GM19397 (cell line): ENCODE data around the gene CAMK1.
"Not testable (repeated sequence)": the region's sequence is repeated elsewhere in the genome, so short reads cannot be mapped to it uniquely, and the experiment has no call there.

Source experiments
- ATAC-seq: cut with Tn5 transposase; IDR thresholded peaks from one replicate; pipeline ENCODE4 v1.9.1; 2021; ENCODE audit warnings: mild to moderate bottlenecking, moderate library complexity; ENCODE audit not compliant: unreplicated experiment

CAMK1 gene

GRCh38 chr3:9776896-9777693, 7.3 kb upstream of the CAMK1 start:
- no peak for ATAC-seq

- not testable (repeated sequence) for ATAC-seq
Observed at GRCh38 chr3:9771007-9771406, 1.3 kb upstream of the CAMK1 start.

GRCh38 chr3:9770276-9770812, 597 bp upstream of the CAMK1 start:
- no peak for ATAC-seq

- no peak for ATAC-seq
Observed at GRCh38 chr3:9769012-9769411, 735 bp downstream of the CAMK1 start.

- no peak for ATAC-seq
Observed at GRCh38 chr3:9768141-9768775, 1.5 kb downstream of the CAMK1 start.

GRCh38 chr3:9767418-9767817, 2.3 kb downstream of the CAMK1 start:
- no peak for ATAC-seq

- ATAC-seq = no peak
Observed at GRCh38 chr3:9765865-9766264, 3.9 kb downstream of the CAMK1 start.

- no peak for ATAC-seq
Observed at GRCh38 chr3:9762871-9763270, 6.9 kb downstream of the CAMK1 start.

GRCh38 chr3:9761919-9762318, 7.8 kb downstream of the CAMK1 start:
- ATAC-seq = no peak

GRCh38 chr3:9760779-9761505, 8.8 kb downstream of the CAMK1 start:
- ATAC-seq = no peak

GRCh38 chr3:9757427-9757826, 12.3 kb downstream of the CAMK1 start:
- no peak for ATAC-seq

GRCh38 chr3:9754678-9755077, 15.1 kb downstream of the CAMK1 start:
- no peak for ATAC-seq

- no peak for ATAC-seq
Observed at GRCh38 chr3:9750556-9751411, 19.0 kb downstream of the CAMK1 start.

- peak; percentile 85 for ATAC-seq
Observed at GRCh38 chr3:9749645-9750555, 19.8 kb downstream of the CAMK1 start, which contains the start of gene OGG1. OGG1 (plus strand) TSS chr3:9749952; CDS start chr3:9750287, 335 bp downstream.

GRCh38 chr3:9749296-9749644, 20.5 kb downstream of the CAMK1 start:
- ATAC-seq = no peak

- ATAC-seq = no peak
Observed at GRCh38 chr3:9748031-9748430, 21.7 kb downstream of the CAMK1 start.

GRCh38 chr3:9747267-9747666, 22.5 kb downstream of the CAMK1 start:
- no peak for ATAC-seq

GRCh38 chr3:9746330-9746729, 23.4 kb downstream of the CAMK1 start:
- ATAC-seq = no peak

GRCh38 chr3:9745521-9745920, 24.2 kb downstream of the CAMK1 start:
- no peak for ATAC-seq

GRCh38 chr3:9744162-9744561, 25.6 kb downstream of the CAMK1 start:
- ATAC-seq = no peak
